Measurements from ENCODE around the gene MED1. TPM values are rescaled to one million over a fixed set of nuclear protein-coding genes. Genes with fewer than 3 reads are reported as not detected.
"Not testable (repeated sequence)": the region's sequence is repeated elsewhere in the genome, so short reads cannot be mapped to it uniquely, and the experiment has no call there.

Gene MED1
- total RNA-seq, 1 donor from 2014 or later = 21.6 TPM

- FAIRE-seq = no peak
- no peak for TF ChIP-seq CTCF (IDR thresholded peaks at IDR 0.05; ENCODE audit: insufficient read depth, low read length, severe bottlenecking)
- Histone ChIP-seq H3K36me3 (ENCODE audit: control insufficient read depth, insufficient read depth, low read length) (no peaks in the 10 kb centered on the region), H3K4me3 (ENCODE audit: low read depth, low read length) (peak within 1 kb of the TSS; percentile 82), H3K27me3 (ENCODE audit: control insufficient read depth, insufficient read depth, low read length) (no peaks in the 10 kb centered on the region)
- DNase-seq (ENCODE audit: low read depth) = peak; percentile 95
Observed at GRCh38 chr17:39461113-39461925, 10.3 kb upstream of the MED1 start, which contains the start of gene CDK12. Gene CDK12 (plus strand): TSS chr17:39461486. CDS start chr17:39462072, 586 bp downstream.

- FAIRE-seq (no peak), DNase-seq (ENCODE audit: low read depth) (no peak)
- no peak for TF ChIP-seq CTCF (IDR thresholded peaks at IDR 0.05; ENCODE audit: insufficient read depth, low read length, severe bottlenecking)
- no peaks in the 10 kb centered on the region for H3K36me3 ChIP-seq (ENCODE audit: control insufficient read depth, insufficient read depth, low read length)
- H3K27me3 ChIP-seq (ENCODE audit: control insufficient read depth, insufficient read depth, low read length) = no peaks in the 10 kb centered on the region
- H3K4me3 ChIP-seq (ENCODE audit: low read depth, low read length) = no peak overlapping the region
Observed at GRCh38 chr17:39455919-39456318, 4.9 kb upstream of the MED1 start.

GRCh38 chr17:39450051-39450450 is 1.0 kb downstream of the MED1 start:
- H3K4me3 ChIP-seq (ENCODE audit: low read depth, low read length) = peak overlapping the region; percentile 75
- no peaks in the 10 kb centered on the region for H3K27me3 ChIP-seq (ENCODE audit: control insufficient read depth, insufficient read depth, low read length)
- TF ChIP-seq CTCF (IDR thresholded peaks at IDR 0.05; ENCODE audit: insufficient read depth, low read length, severe bottlenecking) = no peak
- no peak for DNase-seq (ENCODE audit: low read depth)
- no peak for FAIRE-seq
- H3K36me3 ChIP-seq (ENCODE audit: control insufficient read depth, insufficient read depth, low read length) = peaks cover 7% of the 10 kb centered on the region

- no peak for TF ChIP-seq CTCF (IDR thresholded peaks at IDR 0.05; ENCODE audit: insufficient read depth, low read length, severe bottlenecking)
- FAIRE-seq = no peak
- Histone ChIP-seq H3K27me3 (ENCODE audit: control insufficient read depth, insufficient read depth, low read length) (no peaks in the 10 kb centered on the region), H3K36me3 (ENCODE audit: control insufficient read depth, insufficient read depth, low read length) (peaks cover 8% of the 10 kb centered on the region), H3K4me3 (ENCODE audit: low read depth, low read length) (no peak overlapping the region)
- no peak for DNase-seq (ENCODE audit: low read depth)
Observed at GRCh38 chr17:39447561-39447960, 3.5 kb downstream of the MED1 start.

- no peaks in the 10 kb centered on the region for H3K27me3 ChIP-seq (ENCODE audit: control insufficient read depth, insufficient read depth, low read length)
- no peak for TF ChIP-seq CTCF (IDR thresholded peaks at IDR 0.05; ENCODE audit: insufficient read depth, low read length, severe bottlenecking)
- FAIRE-seq = no peak
- peaks cover 13% of the 10 kb centered on the region for H3K36me3 ChIP-seq (ENCODE audit: control insufficient read depth, insufficient read depth, low read length)
- no peak for DNase-seq (ENCODE audit: low read depth)
- H3K4me3 ChIP-seq (ENCODE audit: low read depth, low read length) = no peak overlapping the region
Observed at GRCh38 chr17:39443326-39443725, 7.7 kb downstream of the MED1 start.

GRCh38 chr17:39439868-39440267 is 11.2 kb downstream of the MED1 start:
- H3K4me3 ChIP-seq (ENCODE audit: low read depth, low read length); DNase-seq (ENCODE audit: low read depth); H3K27me3 ChIP-seq (ENCODE audit: control insufficient read depth, insufficient read depth, low read length); FAIRE-seq; H3K36me3 ChIP-seq (ENCODE audit: control insufficient read depth, insufficient read depth, low read length): not testable (repeated sequence)

All from bronchial epithelial cell (primary cell).